ENCODE measurements around the gene RACGAP1.

DNA sequence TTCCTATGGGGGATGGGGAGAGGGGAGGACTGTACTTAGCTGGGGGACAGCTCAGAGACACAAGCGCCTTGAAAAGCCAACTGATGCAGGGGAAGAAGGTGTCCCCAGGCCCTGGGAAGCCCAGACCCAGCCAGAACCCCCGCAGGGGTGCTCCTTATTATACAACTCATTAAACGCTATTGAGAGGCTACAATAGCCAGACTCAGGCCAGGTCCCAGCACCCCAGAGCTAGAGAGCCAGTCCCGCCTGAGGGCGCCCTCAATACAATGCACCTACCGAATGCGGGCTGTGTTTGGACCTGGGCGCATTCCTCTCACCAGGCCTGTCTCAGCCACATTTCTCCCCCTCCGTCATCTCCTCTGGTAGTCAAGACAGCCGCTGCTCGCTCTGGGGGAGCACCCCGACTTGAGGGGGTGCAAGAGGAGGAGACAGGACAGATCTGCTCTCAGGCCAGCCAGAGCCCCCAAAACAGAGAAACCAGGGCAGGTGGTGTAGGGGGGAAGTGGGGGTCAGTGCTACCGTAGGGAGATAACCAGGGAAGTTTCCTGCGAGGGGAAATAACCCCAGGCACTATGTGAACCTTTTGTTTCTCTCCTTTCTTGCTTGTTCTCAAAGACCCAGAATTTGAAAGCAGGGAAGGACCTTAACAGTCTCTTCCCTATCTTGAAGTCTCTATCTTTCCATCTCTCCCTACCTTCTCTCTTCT is 26.0 kb upstream of the RACGAP1 start:
- no peak for TF ChIP-seq CTCF (conservative IDR thresholded peaks at IDR 0.05; ENCODE audit: low read depth, low read length)
- TF ChIP-seq EZH2 (IDR thresholded peaks at IDR 0.05; ENCODE audit: low read length, unreplicated experiment), result no peak
- no peak for TF ChIP-seq EZH2phosphoT487 (IDR thresholded peaks at IDR 0.05; ENCODE audit: borderline replicate concordance, low read length)

All from PC-3 (cell line).